Measurements from ENCODE around the gene MSRB2. TPM values are rescaled to one million over a fixed set of nuclear protein-coding genes. Genes with fewer than 3 reads are reported as not detected.
"Not testable (repeated sequence)": the region's sequence is repeated elsewhere in the genome, so short reads cannot be mapped to it uniquely, and the experiment has no call there.

MSRB2 gene
- 21.4 and 22.2 TPM in 2 replicates for total RNA-seq
- polyA plus RNA-seq (2012), result 28.0 TPM

- DNase-seq (ENCODE audit: low read depth), result peak; percentile 96
These were observed at the start of gene MSRB2 for GRCh38 chr10:23095404-23095965. Gene MSRB2, plus strand, starts transcription at chr10:23095579. Its CDS starts 30 bp downstream, at chr10:23095609.

- no peak for DNase-seq (ENCODE audit: low read depth)
These were observed 49.4 kb upstream of the MSRB2 start for GRCh38 chr10:23046027-23046426.

GRCh38 chr10:23047201-23048050 lies 48.0 kb upstream of the MSRB2 start:
- no peak for DNase-seq (ENCODE audit: low read depth)

- DNase-seq (ENCODE audit: low read depth), result no peak
These were observed 47.2 kb upstream of the MSRB2 start for GRCh38 chr10:23048191-23048590.

- no peak for DNase-seq (ENCODE audit: low read depth)
These were observed 44.1 kb upstream of the MSRB2 start for GRCh38 chr10:23051278-23051677.

GRCh38 chr10:23051855-23052331 lies 43.5 kb upstream of the MSRB2 start:
- no peak for DNase-seq (ENCODE audit: low read depth)

- DNase-seq (ENCODE audit: low read depth), result peak; percentile 46
These were observed 42.3 kb upstream of the MSRB2 start for GRCh38 chr10:23053036-23053435.

GRCh38 chr10:23055424-23056185 lies 39.8 kb upstream of the MSRB2 start:
- no peak for DNase-seq (ENCODE audit: low read depth)

GRCh38 chr10:23056186-23056579 lies 39.2 kb upstream of the MSRB2 start:
- DNase-seq (ENCODE audit: low read depth), result no peak

GRCh38 chr10:23058366-23058765 lies 37.0 kb upstream of the MSRB2 start:
- no peak for DNase-seq (ENCODE audit: low read depth)

- DNase-seq (ENCODE audit: low read depth), result no peak
These were observed 34.5 kb upstream of the MSRB2 start for GRCh38 chr10:23060918-23061317.

GRCh38 chr10:23063045-23063972 lies 32.1 kb upstream of the MSRB2 start:
- no peak for DNase-seq (ENCODE audit: low read depth)

- DNase-seq (ENCODE audit: low read depth), result peak; percentile 45
These were observed 31.2 kb upstream of the MSRB2 start for GRCh38 chr10:23063973-23064812.

GRCh38 chr10:23064813-23065114 lies 30.6 kb upstream of the MSRB2 start:
- DNase-seq (ENCODE audit: low read depth), result not testable (repeated sequence)

- peak; percentile 77 for DNase-seq (ENCODE audit: low read depth)
These were observed 30.0 kb upstream of the MSRB2 start for GRCh38 chr10:23065181-23065948.

GRCh38 chr10:23067337-23067736 lies 28.0 kb upstream of the MSRB2 start:
- DNase-seq (ENCODE audit: low read depth), result no peak

- peak; percentile 81 for DNase-seq (ENCODE audit: low read depth)
These were observed 27.2 kb upstream of the MSRB2 start for GRCh38 chr10:23067939-23068775.
